ENCODE data around the gene ARID5A.

Gene ARID5A

DNA sequence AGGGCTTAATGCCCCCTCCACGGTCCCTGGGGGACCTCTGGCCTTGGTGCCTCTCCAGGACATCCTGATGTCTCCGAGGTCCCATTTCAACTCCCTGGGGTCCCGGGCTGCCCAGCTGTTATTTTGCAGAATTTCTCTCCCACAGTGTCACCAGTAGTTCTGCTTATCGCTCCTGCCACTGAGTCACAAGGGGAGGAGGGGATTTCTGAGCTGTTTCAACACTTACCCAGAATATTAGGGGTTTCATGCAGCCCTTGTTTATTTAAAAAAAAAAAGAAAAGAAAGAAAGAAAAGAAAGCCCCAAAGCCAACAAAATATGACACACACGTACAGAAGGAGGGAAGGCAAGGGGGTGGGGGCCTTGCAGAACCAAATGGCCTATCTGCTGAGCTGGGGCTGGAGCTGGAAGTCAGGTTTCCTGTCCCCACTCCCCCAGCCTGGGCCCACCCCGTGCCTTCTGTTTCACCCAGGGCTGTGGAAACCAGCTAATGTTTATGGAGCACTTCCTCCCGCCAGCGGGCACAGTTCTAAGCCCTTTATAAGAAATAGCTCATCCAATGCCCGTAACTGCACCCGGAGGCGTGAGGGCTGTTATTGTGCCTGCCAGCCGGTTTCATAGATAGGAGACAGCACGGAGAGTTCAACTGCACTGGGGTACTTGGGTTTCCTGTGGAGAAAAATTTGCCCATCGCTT is 8.4 kb upstream of the ARID5A start:
- DNase-seq (ENCODE audit: low spot score) = no peak

DNA sequence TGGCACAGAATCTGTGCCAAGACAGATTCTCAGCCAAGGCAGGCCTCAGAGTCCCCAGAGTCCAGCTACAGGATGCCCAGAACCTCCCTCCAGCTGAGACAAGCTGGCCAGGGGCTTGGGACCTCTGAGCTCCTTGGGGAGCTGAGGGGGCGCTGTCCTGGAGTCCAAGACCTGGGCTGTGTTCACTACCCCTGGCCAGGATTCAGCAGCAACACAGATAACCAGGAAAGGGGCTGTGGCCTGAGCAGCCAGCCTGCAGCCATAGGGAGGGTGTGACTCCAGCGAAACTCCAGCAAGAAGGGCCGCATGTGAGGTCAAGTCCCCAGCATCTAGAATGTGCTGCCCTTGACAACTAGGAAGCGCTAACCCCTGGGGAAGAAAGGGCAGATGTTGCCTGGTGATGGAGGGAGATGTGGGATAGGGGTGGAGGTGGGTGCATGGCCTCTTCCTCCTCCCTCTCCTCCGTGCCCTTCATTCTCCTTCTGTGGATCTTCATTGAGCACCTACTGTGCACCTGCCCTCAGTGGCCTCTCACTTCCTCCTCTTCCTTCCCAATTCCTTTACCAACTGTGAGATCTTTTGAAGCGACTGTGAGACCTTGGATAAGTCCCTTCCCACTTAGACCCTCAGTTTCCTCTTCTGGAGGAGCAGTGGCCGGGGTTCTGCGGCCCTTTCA is 7.7 kb upstream of the ARID5A start:
- no peak for DNase-seq (ENCODE audit: low spot score)

DNA sequence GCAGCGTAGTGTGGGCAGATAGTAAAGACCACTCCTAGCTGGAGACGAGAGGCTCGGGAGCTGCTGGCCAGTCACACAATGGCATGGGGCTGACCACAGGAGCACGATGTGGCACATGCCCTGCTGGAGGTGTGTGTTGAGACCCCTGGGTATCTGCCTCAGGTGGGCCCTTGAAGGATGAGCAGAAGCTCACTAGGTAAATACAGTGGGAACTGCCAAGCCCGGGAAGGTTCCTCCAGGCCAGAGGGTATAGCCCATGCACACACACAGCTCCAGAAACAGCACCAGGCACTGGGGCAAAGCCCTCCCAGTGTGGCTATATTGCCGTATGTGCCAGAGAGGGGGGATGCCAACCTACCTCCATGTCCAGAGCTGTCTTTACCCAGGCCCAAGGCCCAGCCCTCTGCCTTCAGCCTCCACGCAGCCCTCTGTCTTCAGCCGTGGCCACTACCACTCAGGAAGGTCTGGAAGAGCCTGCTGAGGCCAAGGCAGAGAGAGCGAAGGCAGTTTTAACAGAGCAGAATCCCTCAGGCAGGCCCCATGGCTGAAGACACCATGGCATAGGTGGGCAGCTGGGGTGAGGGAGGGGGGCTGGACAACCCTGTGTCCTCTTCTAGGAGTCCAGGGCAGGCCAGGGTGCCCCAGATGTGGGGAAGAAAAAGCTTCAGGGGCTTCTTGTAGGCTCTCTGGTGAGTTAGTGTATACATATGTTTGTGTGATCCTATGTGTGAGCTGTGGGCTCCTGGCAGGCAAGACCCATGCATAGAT is 7.0 kb upstream of the ARID5A start:
- DNase-seq (ENCODE audit: low spot score) = no peak

DNA sequence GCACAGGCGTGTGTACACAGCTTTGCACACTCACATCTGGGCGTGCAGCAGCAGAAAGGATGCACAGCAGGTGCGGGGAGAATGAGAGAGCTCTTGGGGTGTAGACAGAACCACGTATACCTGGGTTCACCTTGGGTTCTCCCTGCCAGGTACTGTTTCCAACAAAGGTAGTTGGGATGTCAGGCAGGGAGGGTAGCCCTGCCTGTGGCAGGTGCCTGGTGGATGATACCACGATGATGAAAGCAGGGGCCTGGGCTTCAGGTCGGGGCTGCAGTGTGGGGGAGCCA is 6.5 kb upstream of the ARID5A start:
- DNase-seq (ENCODE audit: low spot score) = no peak

DNA sequence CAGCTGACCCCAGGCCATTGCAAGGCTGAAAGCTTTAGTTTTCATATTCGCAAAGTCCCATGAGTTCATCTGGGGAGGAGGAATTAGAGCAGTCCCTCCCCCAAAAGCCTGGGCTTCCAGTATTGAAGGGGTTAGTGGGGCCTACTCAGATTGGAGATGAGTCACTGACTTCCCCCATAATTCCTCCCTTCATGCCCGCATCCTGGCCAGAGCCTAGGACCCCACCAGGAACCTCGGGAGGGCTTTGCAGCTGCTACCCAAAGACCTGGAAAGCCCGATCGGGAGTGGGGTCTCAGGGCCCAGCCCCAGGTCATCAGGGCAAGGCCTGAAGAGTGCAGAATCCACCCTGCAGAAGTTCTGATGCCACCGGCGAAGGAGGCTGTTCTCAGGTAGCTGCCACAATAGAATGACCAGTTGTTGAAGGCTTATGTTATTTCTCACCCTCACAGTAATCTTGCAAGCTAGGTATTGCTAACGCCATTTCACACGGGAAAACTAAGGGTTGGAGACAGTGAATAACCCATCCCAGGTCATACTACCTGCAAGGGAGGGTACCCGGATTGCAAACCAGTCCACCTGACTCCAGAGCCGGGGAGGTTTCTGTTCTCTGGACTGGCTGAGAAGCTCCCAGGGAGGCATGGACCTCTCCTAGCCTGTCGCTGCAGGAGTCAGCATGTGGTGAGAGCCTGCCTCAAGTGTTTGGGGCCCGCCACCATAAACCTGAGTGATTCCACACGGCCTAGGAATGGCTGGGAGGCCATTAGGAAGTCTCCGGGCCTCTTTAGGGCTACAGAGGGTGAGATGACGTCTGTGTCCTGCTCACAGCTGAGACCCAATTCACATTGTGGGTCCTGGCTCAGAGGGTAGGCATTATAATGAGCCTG is 5.8 kb upstream of the ARID5A start:
- DNase-seq (ENCODE audit: low spot score) = no peak

DNA sequence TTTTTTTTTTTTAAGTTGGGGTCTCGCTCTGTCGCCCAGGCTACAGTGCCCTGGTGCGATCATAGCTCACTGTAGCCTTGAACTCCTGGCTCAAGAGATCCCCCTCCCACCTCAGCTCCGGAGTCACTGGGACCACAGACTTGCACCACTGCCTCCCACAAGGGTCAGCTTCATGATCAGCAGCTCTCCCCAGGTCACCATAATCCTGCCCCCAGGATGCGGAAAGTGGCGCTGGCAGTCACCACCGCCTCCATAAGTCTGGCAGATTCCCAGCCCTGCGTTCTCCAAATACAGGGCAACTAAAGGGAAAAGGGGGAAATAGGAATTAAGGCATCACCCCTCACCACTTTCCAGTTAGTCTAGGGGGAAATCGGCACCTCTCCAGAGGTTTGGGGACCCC is 5.2 kb upstream of the ARID5A start:
- DNase-seq (ENCODE audit: low spot score) = no peak

DNA sequence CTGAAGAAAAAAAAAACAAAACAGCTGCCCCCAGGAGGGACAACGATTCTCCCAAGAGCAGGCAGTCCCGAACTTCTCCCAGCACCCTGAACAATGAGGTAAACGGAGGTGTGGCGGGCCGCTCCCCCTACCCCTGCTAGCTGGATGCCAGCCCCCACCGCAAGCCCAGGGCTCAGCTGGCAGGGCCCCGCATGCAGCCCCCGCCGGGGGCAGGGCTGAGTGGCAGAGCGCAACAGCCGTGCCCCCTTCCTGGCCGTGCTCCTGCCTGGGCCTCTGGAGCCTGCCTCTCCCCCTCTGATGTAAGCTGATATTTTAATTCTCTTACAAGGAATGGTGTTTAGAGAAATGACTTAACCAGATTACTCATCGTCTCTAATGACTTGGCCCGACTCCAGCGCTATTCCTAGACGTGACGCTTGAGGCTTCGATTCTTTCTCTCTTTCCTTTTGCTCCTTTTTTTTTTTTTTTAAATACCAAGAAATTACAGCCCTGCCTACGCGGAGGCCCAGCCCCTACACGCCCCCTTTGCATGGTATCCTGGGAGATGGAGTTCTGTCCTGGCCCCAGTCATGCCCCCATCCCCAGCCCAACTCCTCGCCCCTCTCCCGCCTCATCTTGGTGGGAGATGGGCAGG is 4.6 kb upstream of the ARID5A start:
- peak; percentile 99 for DNase-seq (ENCODE audit: low spot score)

DNA sequence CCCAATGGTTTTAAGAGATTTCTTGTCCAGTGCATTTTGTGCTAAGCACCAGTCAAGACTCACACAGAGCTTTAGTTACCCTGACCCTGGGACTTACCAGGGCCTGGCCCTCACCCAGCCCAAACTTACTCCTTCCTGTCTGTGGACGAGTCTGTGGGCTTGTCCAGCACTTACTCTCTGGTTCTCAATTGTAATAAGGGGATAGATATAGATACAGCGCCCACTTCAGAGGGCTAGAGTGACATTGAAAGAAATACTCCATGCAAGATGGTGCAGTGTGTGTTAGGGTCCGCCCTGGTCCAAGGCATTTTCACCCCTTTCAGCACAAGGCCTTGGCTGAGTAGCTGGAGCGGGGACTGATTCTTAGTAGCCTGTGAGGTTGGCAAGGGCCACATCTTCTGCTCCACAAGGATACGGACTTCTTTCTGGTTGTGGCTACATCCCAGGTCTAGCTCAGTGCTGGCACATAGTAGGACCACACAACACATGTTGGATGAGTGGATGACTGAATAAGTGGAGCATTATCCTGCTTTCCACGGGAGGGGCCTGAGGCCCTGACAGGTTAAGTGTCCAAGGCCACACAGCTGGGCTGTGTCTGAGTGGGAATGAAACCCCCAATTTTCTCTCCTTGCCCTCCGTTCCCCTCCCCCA is 3.8 kb upstream of the ARID5A start:
- DNase-seq (ENCODE audit: low spot score) = no peak

DNA sequence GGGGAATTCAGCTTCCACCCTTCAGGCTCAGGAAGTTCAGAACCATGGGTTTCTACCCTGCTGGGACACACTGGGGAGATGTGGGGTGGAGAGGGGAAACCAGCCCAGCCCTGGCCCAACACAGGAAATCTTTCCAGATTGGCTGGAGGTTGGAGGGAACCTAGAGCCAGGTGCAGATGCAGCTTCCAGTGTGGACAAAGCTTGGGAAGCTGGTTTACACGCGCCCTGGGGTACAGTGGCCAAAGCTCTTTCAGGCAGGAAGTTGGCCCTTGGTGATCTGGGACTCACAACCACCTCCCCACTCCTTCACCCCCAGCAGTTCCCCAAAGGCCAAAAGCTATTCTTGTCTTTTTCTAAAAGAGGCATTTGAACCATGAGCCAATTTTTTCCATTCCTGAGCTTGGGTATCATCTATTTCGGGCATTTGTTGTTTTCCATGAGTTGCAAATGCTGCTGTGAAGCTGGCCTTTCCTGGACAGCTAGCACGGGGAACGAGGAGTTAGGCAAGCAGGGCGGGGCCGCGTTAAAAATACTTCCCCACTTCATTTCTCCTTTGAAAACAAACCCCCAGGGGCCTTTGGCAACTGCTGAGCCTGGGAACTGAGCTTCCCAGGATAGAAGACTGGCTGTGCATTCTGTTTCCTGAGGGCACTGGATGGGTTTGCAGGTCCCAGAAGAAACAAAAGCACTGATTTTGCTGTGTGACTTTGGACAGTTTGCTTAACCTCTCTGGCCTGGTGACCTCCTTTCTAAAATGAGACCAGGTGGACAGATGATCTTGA is 3.1 kb upstream of the ARID5A start:
- no peak for DNase-seq (ENCODE audit: low spot score)

DNA sequence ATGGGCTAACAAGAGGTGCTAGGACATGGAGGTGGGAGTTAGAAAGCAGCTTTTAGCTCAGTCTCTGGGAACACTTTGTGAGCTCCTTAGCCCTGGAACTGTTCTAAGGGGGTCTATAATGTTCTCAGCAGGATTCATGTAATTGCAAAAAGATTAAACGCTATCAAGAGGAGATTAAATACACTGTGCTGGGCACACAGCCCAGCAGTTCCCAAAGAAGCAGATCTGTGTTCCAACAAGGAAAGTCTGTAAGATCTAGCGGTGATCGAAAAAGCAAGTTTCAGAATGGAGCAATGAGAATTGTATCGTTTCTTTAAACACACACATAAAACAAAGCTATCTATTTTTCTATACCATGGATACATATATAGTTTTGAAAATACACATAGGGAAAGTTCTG is 2.4 kb upstream of the ARID5A start:
- DNase-seq (ENCODE audit: low spot score) = no peak

DNA sequence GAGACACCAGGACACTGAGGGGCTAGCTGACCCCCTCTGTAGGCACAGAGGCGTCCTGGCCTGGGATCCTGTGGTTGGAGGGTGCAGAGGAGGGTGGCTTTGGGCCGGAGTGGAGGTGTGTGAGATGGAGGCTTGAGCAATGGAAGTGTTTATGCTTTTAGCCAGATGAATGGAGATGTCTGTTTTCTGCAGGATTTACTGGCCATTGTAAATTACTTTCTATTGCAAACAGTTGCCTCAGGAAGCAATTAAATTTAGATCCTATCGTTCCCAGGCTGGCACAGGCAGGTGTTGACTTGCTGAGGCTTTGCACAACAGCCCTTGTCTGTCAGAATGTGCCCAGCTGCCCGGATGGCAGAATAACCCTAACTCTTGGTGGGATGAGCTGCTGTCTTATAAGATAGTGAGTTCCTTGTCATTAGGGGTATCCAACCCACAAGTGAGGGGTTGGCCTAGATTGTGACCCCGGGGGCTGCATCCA is 1.8 kb upstream of the ARID5A start:
- no peak for DNase-seq (ENCODE audit: low spot score)

DNA sequence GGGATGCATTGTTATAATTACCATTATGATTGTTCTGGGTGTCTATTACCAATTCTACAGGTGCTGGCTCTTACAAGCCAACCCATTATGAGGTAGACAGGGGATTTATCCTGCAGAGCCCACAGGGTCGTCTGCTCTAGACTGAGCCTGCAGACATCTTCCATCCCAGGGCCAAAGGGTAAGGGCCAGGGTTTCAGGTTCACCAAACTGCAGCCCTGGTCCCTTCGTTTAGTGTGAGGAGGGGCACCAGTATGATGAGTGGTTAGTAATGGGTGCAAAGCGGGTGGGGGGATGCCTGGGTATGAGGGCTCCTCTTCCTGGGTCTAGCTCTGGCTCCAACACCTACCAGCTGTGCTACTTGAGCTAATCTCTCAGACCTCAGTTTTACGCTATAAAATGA is 1.2 kb upstream of the ARID5A start:
- DNase-seq (ENCODE audit: low spot score) = no peak

DNA sequence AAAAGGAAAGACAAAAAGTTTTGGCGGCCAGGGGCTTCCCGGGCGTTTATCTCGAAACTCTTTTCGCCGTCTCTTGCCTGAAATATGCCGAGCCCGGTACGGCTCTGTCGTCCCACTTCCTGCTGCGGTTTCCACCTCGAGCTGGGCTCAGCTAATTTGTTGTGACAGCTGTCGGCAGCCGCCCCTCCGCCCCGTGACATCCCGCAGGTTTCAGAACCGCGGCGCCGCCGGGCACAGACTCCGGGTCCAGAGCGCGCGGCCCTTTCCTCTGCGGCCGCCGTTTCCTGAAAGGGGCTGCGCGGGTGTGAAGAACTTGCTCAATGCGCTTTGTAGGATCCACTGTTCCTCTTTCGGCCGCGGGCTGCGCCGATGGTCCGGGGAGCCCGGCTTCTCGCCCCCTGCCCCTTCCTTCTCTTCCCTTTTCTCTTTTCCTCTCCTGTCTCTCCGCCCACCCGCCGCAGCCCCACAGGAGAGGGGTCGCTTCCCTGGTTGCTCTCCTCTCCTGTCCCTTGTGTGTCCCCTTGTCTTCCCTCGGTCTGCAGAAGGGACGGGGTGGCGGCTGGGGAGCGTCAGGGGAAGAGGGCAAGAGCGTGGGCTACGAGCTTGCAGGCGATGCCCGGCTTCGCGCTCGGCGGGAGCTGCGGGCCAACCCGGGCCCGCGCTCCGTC is 648 bp downstream of the ARID5A start:
- no peak for DNase-seq (ENCODE audit: low spot score)

DNA sequence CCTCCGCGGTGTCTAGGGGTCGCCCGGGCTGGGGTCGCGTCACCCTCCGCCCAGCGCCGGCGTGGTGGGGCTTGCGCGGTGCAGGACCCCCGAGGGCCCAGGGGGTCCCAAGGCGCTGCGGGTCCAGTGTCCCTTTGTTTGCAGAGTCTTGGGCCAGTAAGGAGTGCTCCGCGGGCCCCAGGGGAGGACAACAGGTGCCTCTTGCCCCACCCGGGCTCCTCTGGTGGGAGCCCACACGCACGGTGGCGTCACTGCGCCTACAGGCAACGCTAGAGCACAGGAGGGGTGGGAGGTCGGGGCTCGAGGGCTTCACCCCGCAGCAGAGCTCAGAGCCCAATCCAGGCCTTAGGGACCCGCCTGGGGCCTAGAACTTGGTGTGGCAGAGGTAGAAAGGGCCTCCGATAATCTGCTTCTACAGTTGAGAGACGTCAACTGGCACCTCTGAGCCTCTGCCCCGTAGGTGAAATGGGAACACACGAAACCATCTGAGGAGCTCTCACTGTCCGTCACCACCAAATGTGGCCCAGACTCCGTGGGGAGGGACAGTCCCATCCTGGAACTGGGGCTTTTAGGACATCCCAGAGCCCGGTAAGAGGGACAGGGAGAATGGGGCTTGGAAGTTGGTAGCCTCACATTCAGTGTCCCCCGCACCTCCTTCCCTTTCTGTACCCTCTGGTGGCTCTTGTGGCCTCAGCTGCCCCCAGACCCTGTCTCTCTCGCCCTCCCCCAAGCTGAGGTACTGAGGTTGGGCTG is 1.4 kb downstream of the ARID5A start:
- no peak for DNase-seq (ENCODE audit: low spot score)

DNA sequence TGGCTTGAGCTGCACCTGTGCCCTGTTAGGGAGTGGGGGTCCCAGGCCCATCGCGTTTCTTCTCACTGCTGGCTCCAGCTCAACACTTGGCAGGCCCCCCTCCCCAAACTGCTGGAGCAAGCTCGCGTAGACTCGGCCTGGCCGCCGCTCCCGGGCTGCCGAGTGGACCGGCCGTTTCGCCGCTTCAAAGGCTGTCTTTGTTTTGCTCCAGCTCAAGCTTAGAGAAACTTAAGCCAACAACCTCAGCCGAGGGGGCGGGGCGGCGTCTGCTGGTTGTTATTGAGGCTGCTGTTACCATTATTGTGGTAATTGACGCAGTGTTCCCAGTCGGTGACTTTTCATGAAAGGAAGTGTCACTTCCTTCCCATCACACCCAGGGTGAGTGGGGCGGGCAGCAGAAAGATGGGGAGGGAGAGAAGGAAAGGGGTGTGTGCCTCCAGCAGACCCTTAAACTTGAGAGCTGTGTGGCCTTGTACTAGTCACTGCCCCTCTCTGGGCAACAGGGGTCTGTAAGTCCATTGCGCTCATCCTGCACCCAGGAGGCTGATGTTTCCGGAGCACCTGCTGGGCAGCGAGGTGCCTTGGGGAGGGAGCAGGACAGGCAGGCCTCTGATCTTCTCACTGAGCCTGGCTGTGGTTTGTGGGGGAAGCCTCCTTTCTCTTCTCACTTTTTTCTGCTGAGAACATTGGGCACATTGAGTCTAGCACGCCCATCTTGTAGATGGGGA is 2.1 kb downstream of the ARID5A start:
- DNase-seq (ENCODE audit: low spot score) = peak; percentile 81

DNA sequence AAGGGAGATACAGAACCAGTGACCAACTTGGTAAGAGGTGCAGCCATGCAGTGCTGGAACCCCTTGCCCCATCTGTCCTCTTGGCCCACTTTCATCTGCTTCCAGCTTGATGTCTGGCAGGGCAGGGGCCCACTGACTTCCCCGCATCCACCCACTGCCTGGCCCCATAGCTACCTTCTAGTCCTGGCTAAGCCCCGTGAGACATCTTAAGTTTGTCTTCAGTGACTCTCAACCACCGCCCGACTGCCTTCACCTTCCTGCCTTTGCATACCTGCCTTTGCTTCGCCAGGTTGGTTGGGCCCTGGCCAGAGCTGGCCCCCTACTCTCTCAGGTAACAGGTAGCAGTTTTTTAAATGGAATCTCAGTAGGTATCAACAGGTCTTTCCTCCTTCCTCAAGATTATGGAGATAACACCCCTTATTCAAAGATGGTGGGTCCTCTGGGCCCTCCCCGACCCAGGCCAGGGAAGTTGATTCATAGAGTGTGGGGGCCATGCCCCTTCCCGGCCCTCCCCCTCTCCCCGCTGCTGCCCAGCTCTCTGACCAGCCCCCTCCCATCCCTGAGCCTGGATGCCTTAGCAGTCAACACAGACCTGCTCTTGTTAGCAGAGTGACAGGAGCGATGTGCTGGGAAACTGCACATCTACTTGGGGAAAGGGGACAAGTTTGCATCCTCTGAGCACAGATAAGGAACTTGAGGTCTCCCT is 2.8 kb downstream of the ARID5A start:
- DNase-seq (ENCODE audit: low spot score) = no peak

DNA sequence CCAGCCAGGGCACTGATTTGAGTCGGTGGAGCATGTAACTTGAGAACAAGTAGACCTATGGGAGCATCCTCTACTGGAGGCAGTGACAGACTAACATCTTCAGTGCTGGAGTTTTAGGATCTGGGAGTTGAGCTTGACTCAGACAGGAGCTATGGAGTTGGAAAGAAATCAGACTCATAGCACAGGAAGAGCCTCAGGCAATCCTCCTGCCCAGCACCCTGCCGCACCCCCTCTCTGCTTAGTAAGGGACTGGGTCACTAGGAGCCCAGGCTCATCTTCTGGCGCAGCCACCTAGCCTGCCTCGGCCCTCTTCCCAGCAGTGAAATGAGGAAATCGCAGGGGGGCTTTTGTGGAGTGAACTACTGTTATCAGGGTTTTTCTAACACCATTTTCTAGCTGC is 3.6 kb downstream of the ARID5A start:
- DNase-seq (ENCODE audit: low spot score) = no peak
